HCT116 (cell line): ENCODE measurements around the gene GFOD1. TPM values are rescaled to one million over a fixed set of nuclear protein-coding genes. Genes with fewer than 3 reads are reported as not detected.

ENCODE experiments used
- ATAC-seq: fragments of 200-7000 bp; cut with Tn5 transposase; 2 replicates; pipeline ENCODE4 v1.9.1; 2020; ENCODE audit warnings: mild to moderate bottlenecking, moderate library complexity
- BruUV-seq: library from RNA; stranded (reverse); fragments of 400-500 nt; replicated peaks from 2 replicates; lab custom pipeline; 2021; lab: Mats Ljungman, UMichigan
- CTCF ChIA-PET: fragments of 300-600 bp; sonication (Branson Sonifier 250); formaldehyde crosslinking; loops from one replicate; lab custom pipeline; 2021; ENCODE audit warnings: antibody characterized with exemption; lab: Charles Lee
- POLR2A ChIA-PET: fragments of 300-600, 350-600 bp; sonication (Branson Sonifier 250); formaldehyde crosslinking; loops from one replicate; lab custom pipeline; 2021; ENCODE audit warnings: antibody characterized with exemption; lab: Charles Lee
- RAD21 ChIA-PET, 2 experiments: fragments of 300-600 bp; sonication (Branson Sonifier 250); formaldehyde crosslinking; loops; one replicate each; lab custom pipeline; 2023; ENCODE audit warnings: low total read pairs in 2 of 2; ENCODE audit not compliant: uncharacterized antibody in 2 of 2, unreplicated experiment in 2 of 2, low non-redundant PET in 1 of 2; lab: Charles Lee
- DNase-seq: peaks from one replicate; pipeline ENCODE4 v3.0.0-alpha.2; 2010; ENCODE audit warnings: low read depth, low spot score
- H2AFZ ChIP-seq: fragments of 200-600 bp; shearing (Covaris generic), sonication (generic); 2 replicates; pipeline ENCODE4 v1.6.1; 2017; ENCODE audit warnings: low read depth, mixed run types, mixed read lengths, antibody characterized with exemption, low read length; ENCODE audit not compliant: poor library complexity, severe bottlenecking
- H3K27ac ChIP-seq: 2 replicates; pipeline ENCODE4 v1.5.1; 2012; ENCODE audit warnings: low read depth, low read length
- H3K27me3 ChIP-seq: fragments of 200-600 bp; sonication (generic); 2 replicates; pipeline ENCODE4 v1.6.1; 2016; ENCODE audit warnings: mixed run types, low read length, mixed read lengths; ENCODE audit not compliant: insufficient read depth
- H3K36me3 ChIP-seq, 2 experiments: fragments of 200-500 bp in 1 of 2; fragments of 200-600 bp in 1 of 2; sonication (Bioruptor generic) in 1 of 2; sonication (generic) in 1 of 2; 2 replicates each; pipeline versions ENCODE4 v1.5.1 to v1.6.1; 2014 to 2016; ENCODE audit warnings: low read length in 2 of 2, inconsistent platforms in 1 of 2, mixed read lengths in 1 of 2, mixed run types in 1 of 2; ENCODE audit not compliant: insufficient read depth in 2 of 2, control insufficient read depth in 1 of 2
- H3K4me1 ChIP-seq, 2 experiments: fragments of 200-600 bp in 1 of 2; sonication (generic) in 1 of 2; 2 replicates each; pipeline versions ENCODE4 v1.5.1 to v1.6.1; 2012 to 2017; ENCODE audit warnings: low read length in 2 of 2, inconsistent platforms in 1 of 2, mild to moderate bottlenecking in 1 of 2, mixed read lengths in 1 of 2, mixed run types in 1 of 2, moderate library complexity in 1 of 2; ENCODE audit not compliant: insufficient read depth in 2 of 2, control insufficient read depth in 1 of 2
- H3K4me2 ChIP-seq: fragments of 200-600 bp; sonication (generic); 2 replicates; pipeline ENCODE4 v1.6.1; 2017; ENCODE audit warnings: mixed run types, low read length, mixed read lengths
- H3K4me3 ChIP-seq, 2 experiments: fragments of 200-600 bp in 1 of 2; sonication (generic) in 1 of 2; replicated peaks in 1 of 2; 2 replicates each; pipeline ENCODE4 v1.5.1; 2011 to 2016; ENCODE audit warnings: low read length in 2 of 2, control low read depth in 1 of 2, low read depth in 1 of 2, mild to moderate bottlenecking in 1 of 2, mixed read lengths in 1 of 2, mixed run types in 1 of 2
- H3K79me2 ChIP-seq: fragments of 200-600 bp; sonication (generic); 2 replicates; pipeline ENCODE4 v1.6.1; 2017; ENCODE audit warnings: mild to moderate bottlenecking, mixed run types, low read length, moderate library complexity, mixed read lengths; ENCODE audit not compliant: insufficient read depth
- H3K9ac ChIP-seq: fragments of 200-600 bp; sonication (generic); 2 replicates; pipeline ENCODE4 v1.6.1; 2016; ENCODE audit warnings: low read length, mixed read lengths
- H3K9me2 ChIP-seq: fragments of 200-600 bp; sonication (generic), shearing (Covaris generic); 2 replicates; pipeline ENCODE4 v1.6.1; 2017; ENCODE audit warnings: mixed run types, mild to moderate bottlenecking, moderate library complexity; ENCODE audit not compliant: insufficient read depth
- H3K9me3 ChIP-seq, 2 experiments: fragments of 200-500 bp in 1 of 2; fragments of 200-600 bp in 1 of 2; sonication (Bioruptor generic) in 1 of 2; sonication (generic) in 1 of 2; 2 replicates each; pipeline ENCODE4 v1.6.1; 2014 to 2017; ENCODE audit warnings: low read length in 2 of 2, mixed read lengths in 2 of 2, inconsistent platforms in 1 of 2, low read depth in 1 of 2, mild to moderate bottlenecking in 1 of 2, mixed run types in 1 of 2, moderate library complexity in 1 of 2; ENCODE audit not compliant: control insufficient read depth in 1 of 2, insufficient read depth in 1 of 2
- H4K20me1 ChIP-seq: fragments of 200-600 bp; sonication (generic), shearing (Covaris generic); 2 replicates; pipeline ENCODE4 v1.6.1; 2017; ENCODE audit warnings: mixed run types, mild to moderate bottlenecking, moderate library complexity; ENCODE audit not compliant: insufficient read depth
- ATF3 ChIP-seq: IDR thresholded peaks from 2 replicates; pipeline ENCODE4 v1.6.1; 2012
- CTCF ChIP-seq, 3 experiments: fragments of 200-600 bp in 1 of 3; sonication (generic) in 1 of 3; IDR thresholded peaks in 2 of 3; conservative IDR thresholded peaks in 1 of 3; 2 replicates each; pipeline ENCODE4 v1.5.1; 2012 to 2017; ENCODE audit warnings: low read depth in 2 of 3, low read length in 2 of 3, antibody characterized with exemption in 1 of 3, borderline replicate concordance in 1 of 3, control low read depth in 1 of 3, mild to moderate bottlenecking in 1 of 3, mixed read lengths in 1 of 3, mixed run types in 1 of 3, moderate library complexity in 1 of 3; ENCODE audit not compliant: insufficient read depth in 1 of 3
- EGR1 ChIP-seq: IDR thresholded peaks from 2 replicates; pipeline ENCODE4 v1.6.1; 2012; ENCODE audit warnings: low read depth
- EZH2 ChIP-seq: fragments of 200-600 bp; sonication (generic); IDR thresholded peaks from 2 replicates; pipeline ENCODE4 v1.6.1; 2017; ENCODE audit warnings: antibody characterized with exemption, mixed run types
- MAX ChIP-seq: IDR thresholded peaks from 2 replicates; pipeline ENCODE4 v1.6.1; 2012
- POLR2A ChIP-seq: IDR thresholded peaks from 2 replicates; pipeline ENCODE4 v1.7.0; 2011; ENCODE audit warnings: borderline replicate concordance; ENCODE audit not compliant: insufficient read depth, insufficient read length; ENCODE audit errors: extremely low read depth
- POLR2AphosphoS5 ChIP-seq: IDR thresholded peaks from 2 replicates; pipeline ENCODE4 v1.6.1; 2011; ENCODE audit warnings: mild to moderate bottlenecking, low read depth, low read length, moderate library complexity
- RAD21 ChIP-seq: IDR thresholded peaks from 2 replicates; pipeline ENCODE4 v1.6.1; 2012; ENCODE audit warnings: low read depth, mild to moderate bottlenecking
- SIN3A ChIP-seq: IDR thresholded peaks from 2 replicates; pipeline ENCODE4 v1.6.1; 2012; ENCODE audit warnings: low read depth
- SRF ChIP-seq: IDR thresholded peaks from 2 replicates; pipeline ENCODE4 v1.6.1; 2012; ENCODE audit warnings: low read depth
- TCF7L2 ChIP-seq: IDR thresholded peaks from 2 replicates; pipeline ENCODE4 v1.7.0; 2011; ENCODE audit warnings: borderline replicate concordance, inconsistent platforms; ENCODE audit not compliant: insufficient read depth, insufficient read length; ENCODE audit errors: extremely low read depth
- ZBTB33 ChIP-seq: IDR thresholded peaks from 2 replicates; pipeline ENCODE4 v1.6.1; 2011; ENCODE audit warnings: mild to moderate bottlenecking, low read length, moderate library complexity; ENCODE audit not compliant: insufficient replicate concordance; ENCODE audit errors: extremely low read depth
- ZFX ChIP-seq: fragments of 450-650 bp; IDR thresholded peaks from 2 replicates; pipeline ENCODE4 v1.6.1; 2017
- ZNF274 ChIP-seq: fragments of 200-500 bp; sonication (Bioruptor generic); IDR thresholded peaks from 2 replicates; pipeline ENCODE4 v1.6.1; 2014; ENCODE audit warnings: mild to moderate bottlenecking, low read depth, low read length, inconsistent platforms
- intact Hi-C: fragments of 100-400 bp; cut with micrococcal nuclease; formaldehyde crosslinking; loops from 2 replicates; pipeline ENCODE4 v1.10.0; 2022
- total RNA-seq: library from RNA; stranded (reverse); gene quantifications from one replicate; pipeline ENCODE4 v1.2.1, GENCODE V29; 2021; ENCODE audit not compliant: unreplicated experiment

The GFOD1 gene
- total RNA-seq, 1 experiment from 2014 or later: 3.8 TPM

- CTCF ChIA-PET: no interaction called here
- DNase-seq: no peak
- no peaks in the 10 kb centered on the region for H4K20me1 ChIP-seq
- no peak for TF ChIP-seq EZH2
- TF ChIP-seq RAD21: no peak
- no peak for TF ChIP-seq POLR2A
- no peak for TF ChIP-seq ATF3
- TF ChIP-seq TCF7L2: no peak
- no peak for TF ChIP-seq MAX
- TF ChIP-seq POLR2AphosphoS5: no peak
- TF ChIP-seq EGR1: no peak
- no peak for TF ChIP-seq SRF
- TF ChIP-seq SIN3A: no peak
- no peak for TF ChIP-seq CTCF (IDR thresholded peaks at IDR 0.05 in 2 of 3, conservative IDR thresholded peaks at IDR 0.05 in 1 of 3; ENCODE audit: borderline replicate concordance in 1 of 3, insufficient read depth in 1 of 3, low read depth in 2 of 3, low read length in 2 of 3)
- no peak for TF ChIP-seq ZFX
- no peak for TF ChIP-seq ZNF274
- no peak for TF ChIP-seq ZBTB33
- TF ChIP-seq, all 23 proteins: peak for 0
- H2AFZ ChIP-seq: no peak overlapping the region
- no peaks in the 10 kb centered on the region for H3K9me2 ChIP-seq
- RAD21 ChIA-PET: no interaction called here
- no peak overlapping the region for H3K27ac ChIP-seq
- no peak overlapping the region for H3K4me2 ChIP-seq
- no peaks in the 10 kb centered on the region for H3K9me3 ChIP-seq
- no peaks in the 10 kb centered on the region for H3K36me3 ChIP-seq
- no peaks in the 10 kb centered on the region for H3K4me1 ChIP-seq
- H3K9ac ChIP-seq: no peak overlapping the region
- intact Hi-C loops: no loop called here
- no peak for ATAC-seq
- no peaks in the 10 kb centered on the region for H3K27me3 ChIP-seq
- POLR2A ChIA-PET: no interaction called here
- no peaks in the 10 kb centered on the region for H3K79me2 ChIP-seq
- no TSS peak for BruUV-seq
- no peak overlapping the region for H3K4me3 ChIP-seq
Observed at GRCh38 chr6:13445005-13445743, 42.2 kb downstream of the GFOD1 start.
